Measurements from ENCODE around the gene HBZ.

DNA sequence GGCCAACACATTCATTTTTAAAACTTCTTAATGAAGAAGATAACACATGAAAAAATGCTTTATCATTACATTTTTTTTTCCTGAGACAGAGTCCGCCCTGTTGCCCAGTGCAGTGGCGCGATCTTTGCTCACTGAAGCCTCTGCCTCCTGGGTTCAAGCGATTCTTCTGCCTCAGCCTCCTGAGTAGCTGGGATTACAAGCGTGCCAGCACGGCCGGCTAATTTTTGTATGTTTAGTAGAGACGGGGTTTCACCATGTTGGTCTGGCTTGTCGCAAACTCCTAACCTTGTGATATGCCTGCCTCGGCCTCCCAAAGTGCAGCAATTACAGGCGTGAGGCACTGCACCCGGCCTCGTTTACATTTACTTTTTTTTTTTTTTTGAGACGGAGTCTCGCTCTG is 41.0 kb downstream of the HBZ start:
- TF ChIP-seq, protein P1, sequence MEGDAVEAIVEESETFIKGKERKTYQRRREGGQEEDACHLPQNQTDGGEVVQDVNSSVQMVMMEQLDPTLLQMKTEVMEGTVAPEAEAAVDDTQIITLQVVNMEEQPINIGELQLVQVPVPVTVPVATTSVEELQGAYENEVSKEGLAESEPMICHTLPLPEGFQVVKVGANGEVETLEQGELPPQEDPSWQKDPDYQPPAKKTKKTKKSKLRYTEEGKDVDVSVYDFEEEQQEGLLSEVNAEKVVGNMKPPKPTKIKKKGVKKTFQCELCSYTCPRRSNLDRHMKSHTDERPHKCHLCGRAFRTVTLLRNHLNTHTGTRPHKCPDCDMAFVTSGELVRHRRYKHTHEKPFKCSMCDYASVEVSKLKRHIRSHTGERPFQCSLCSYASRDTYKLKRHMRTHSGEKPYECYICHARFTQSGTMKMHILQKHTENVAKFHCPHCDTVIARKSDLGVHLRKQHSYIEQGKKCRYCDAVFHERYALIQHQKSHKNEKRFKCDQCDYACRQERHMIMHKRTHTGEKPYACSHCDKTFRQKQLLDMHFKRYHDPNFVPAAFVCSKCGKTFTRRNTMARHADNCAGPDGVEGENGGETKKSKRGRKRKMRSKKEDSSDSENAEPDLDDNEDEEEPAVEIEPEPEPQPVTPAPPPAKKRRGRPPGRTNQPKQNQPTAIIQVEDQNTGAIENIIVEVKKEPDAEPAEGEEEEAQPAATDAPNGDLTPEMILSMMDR (conservative IDR thresholded peaks at IDR 0.05; ENCODE audit: low read length), result no peak
- TF ChIP-seq EZH2phosphoT487 (IDR thresholded peaks at IDR 0.05; ENCODE audit: borderline replicate concordance, low read depth, low read length), result no peak

Data from OCI-LY7 (cell line).